ENCODE data around the gene ADAMTS17. TPM values are rescaled to one million over a fixed set of nuclear protein-coding genes. Genes with fewer than 3 reads are reported as not detected.

The ADAMTS17 gene
- total RNA-seq, 1 experiment from 2014 or later = 1.6 TPM

DNA sequence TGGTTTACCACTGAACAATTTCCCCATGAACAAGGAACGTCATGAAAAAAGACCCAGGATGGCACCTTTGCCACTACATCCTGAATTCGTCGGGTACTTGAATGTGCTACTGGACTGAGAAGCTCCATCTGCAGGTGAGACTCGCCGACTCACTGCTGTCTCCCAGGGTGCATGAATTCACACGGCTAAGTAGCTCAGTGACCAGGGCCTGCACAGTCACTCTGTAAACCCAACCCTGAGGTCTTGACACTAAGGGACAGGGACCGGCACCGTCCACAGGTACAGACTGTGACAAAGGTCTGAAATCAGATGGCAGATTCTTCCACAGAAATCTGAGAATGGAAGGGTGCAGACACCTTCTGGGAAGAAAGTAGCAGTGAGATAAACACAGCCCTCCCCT lies 187.4 kb downstream of the ADAMTS17 start:
- intact Hi-C loops (cut with micrococcal nuclease; ENCODE audit: unreplicated experiment) = no loop called here
- H3K4me1 ChIP-seq (ENCODE audit: control insufficient read depth, insufficient read depth, low read length) = no peaks in the 10 kb centered on the region
- no peak for ATAC-seq
- CTCF ChIA-PET = no interaction called here
- in situ Hi-C loops (cut with HindIII; ENCODE audit: low pct_unique_long_range_greater_than_20kb, low sequenced_read_pairs) = no loop called here
- no peaks in the 10 kb centered on the region for H3K36me3 ChIP-seq (ENCODE audit: control insufficient read depth, insufficient read depth, low read length)
- no peak overlapping the region for H3K27ac ChIP-seq (ENCODE audit: low read length)
- no peak for DNase-seq (ENCODE audit: low read depth, low spot score)
- TF ChIP-seq SIN3A (IDR thresholded peaks at IDR 0.05; ENCODE audit: borderline replicate concordance, insufficient read depth, low read depth, low read length) (no peak), POLR2AphosphoS5 (IDR thresholded peaks at IDR 0.05; ENCODE audit: low read depth, low read length) (no peak), TCF7L2 (IDR thresholded peaks at IDR 0.05; ENCODE audit: low read depth, low read length) (no peak)
- TF ChIP-seq, protein P1, sequence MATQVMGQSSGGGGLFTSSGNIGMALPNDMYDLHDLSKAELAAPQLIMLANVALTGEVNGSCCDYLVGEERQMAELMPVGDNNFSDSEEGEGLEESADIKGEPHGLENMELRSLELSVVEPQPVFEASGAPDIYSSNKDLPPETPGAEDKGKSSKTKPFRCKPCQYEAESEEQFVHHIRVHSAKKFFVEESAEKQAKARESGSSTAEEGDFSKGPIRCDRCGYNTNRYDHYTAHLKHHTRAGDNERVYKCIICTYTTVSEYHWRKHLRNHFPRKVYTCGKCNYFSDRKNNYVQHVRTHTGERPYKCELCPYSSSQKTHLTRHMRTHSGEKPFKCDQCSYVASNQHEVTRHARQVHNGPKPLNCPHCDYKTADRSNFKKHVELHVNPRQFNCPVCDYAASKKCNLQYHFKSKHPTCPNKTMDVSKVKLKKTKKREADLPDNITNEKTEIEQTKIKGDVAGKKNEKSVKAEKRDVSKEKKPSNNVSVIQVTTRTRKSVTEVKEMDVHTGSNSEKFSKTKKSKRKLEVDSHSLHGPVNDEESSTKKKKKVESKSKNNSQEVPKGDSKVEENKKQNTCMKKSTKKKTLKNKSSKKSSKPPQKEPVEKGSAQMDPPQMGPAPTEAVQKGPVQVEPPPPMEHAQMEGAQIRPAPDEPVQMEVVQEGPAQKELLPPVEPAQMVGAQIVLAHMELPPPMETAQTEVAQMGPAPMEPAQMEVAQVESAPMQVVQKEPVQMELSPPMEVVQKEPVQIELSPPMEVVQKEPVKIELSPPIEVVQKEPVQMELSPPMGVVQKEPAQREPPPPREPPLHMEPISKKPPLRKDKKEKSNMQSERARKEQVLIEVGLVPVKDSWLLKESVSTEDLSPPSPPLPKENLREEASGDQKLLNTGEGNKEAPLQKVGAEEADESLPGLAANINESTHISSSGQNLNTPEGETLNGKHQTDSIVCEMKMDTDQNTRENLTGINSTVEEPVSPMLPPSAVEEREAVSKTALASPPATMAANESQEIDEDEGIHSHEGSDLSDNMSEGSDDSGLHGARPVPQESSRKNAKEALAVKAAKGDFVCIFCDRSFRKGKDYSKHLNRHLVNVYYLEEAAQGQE (IDR thresholded peaks at IDR 0.05; ENCODE audit: insufficient read depth in 1 of 2, low read depth in 2 of 2, low read length in 1 of 2) = no peak
- TF ChIP-seq, protein P2, sequence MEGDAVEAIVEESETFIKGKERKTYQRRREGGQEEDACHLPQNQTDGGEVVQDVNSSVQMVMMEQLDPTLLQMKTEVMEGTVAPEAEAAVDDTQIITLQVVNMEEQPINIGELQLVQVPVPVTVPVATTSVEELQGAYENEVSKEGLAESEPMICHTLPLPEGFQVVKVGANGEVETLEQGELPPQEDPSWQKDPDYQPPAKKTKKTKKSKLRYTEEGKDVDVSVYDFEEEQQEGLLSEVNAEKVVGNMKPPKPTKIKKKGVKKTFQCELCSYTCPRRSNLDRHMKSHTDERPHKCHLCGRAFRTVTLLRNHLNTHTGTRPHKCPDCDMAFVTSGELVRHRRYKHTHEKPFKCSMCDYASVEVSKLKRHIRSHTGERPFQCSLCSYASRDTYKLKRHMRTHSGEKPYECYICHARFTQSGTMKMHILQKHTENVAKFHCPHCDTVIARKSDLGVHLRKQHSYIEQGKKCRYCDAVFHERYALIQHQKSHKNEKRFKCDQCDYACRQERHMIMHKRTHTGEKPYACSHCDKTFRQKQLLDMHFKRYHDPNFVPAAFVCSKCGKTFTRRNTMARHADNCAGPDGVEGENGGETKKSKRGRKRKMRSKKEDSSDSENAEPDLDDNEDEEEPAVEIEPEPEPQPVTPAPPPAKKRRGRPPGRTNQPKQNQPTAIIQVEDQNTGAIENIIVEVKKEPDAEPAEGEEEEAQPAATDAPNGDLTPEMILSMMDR (IDR thresholded peaks at IDR 0.05) = no peak
- H3K9me3 ChIP-seq (ENCODE audit: control insufficient read depth, insufficient read depth, low read depth, low read length) = no peaks in the 10 kb centered on the region
- no TSS peak for BruUV-seq (replicated peaks)
- POLR2A ChIA-PET = no interaction called here
- H3K4me3 ChIP-seq (ENCODE audit: low read depth in 2 of 2, low read length in 2 of 2) = no peak overlapping the region
- H3K27me3 ChIP-seq (ENCODE audit: control insufficient read depth, insufficient read depth, low read length) = no peaks in the 10 kb centered on the region

DNA sequence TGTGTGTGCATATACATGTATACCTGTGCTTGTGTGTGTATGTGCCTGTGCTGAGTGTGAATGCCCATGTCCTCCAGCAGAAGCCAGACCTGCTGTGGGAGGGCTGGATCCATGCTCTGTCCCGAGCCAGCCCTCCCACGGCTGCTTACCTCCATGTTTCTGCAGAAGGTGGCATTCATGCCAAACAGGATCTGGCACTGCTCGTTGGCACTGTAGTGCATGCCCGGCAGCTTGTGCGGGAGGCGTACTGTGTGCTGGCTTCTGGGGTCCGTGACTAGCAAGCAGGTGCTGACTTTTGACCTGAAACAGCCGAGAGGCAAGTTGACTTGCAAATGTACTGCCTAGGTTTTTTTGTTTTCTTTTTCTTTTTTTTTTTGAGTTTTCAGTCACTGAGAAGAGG lies 189.3 kb downstream of the ADAMTS17 start:
- Histone ChIP-seq H3K36me3 (ENCODE audit: control insufficient read depth, insufficient read depth, low read length) (no peaks in the 10 kb centered on the region), H3K9me3 (ENCODE audit: control insufficient read depth, insufficient read depth, low read depth, low read length) (peaks cover 12% of the 10 kb centered on the region; the same call in 1 of the 2 replicates), H3K27me3 (ENCODE audit: control insufficient read depth, insufficient read depth, low read length) (no peaks in the 10 kb centered on the region), H3K27ac (ENCODE audit: low read length) (no peak overlapping the region), H3K4me3 (ENCODE audit: low read depth in 2 of 2, low read length in 2 of 2) (no peak overlapping the region), H3K4me1 (ENCODE audit: control insufficient read depth, insufficient read depth, low read length) (no peaks in the 10 kb centered on the region)
- BruUV-seq (replicated peaks) = no TSS peak
- CTCF ChIA-PET = no interaction called here
- no peak for DNase-seq (ENCODE audit: low read depth, low spot score)
- in situ Hi-C loops (cut with HindIII; ENCODE audit: low pct_unique_long_range_greater_than_20kb, low sequenced_read_pairs) = no loop called here
- ATAC-seq = no peak
- TF ChIP-seq, protein P1 (IDR thresholded peaks at IDR 0.05; ENCODE audit: insufficient read depth in 1 of 2, low read depth in 2 of 2, low read length in 1 of 2) = no peak
- TF ChIP-seq TCF7L2 (IDR thresholded peaks at IDR 0.05; ENCODE audit: low read depth, low read length) (no peak), POLR2AphosphoS5 (IDR thresholded peaks at IDR 0.05; ENCODE audit: low read depth, low read length) (no peak), SIN3A (IDR thresholded peaks at IDR 0.05; ENCODE audit: borderline replicate concordance, insufficient read depth, low read depth, low read length) (no peak)
- TF ChIP-seq, protein P2 (IDR thresholded peaks at IDR 0.05) = no peak
- POLR2A ChIA-PET = no interaction called here
- intact Hi-C loops (cut with micrococcal nuclease; ENCODE audit: unreplicated experiment) = no loop called here
